Right lobe of liver (tissue), 6 donors: ENCODE measurements around the gene CYP2C8. TPM values are rescaled to one million over a fixed set of nuclear protein-coding genes. Genes with fewer than 3 reads are reported as not detected.
A peak's percentile ranks its signal among the peaks of the same experiment; 100 is the strongest.

ENCODE experiments used
- ATAC-seq, 4 donors: fragments of 200-7000 bp; cut with Tn5 transposase; one replicate each; pipeline ENCODE4 v1.9.1; 2020; ENCODE audit warnings: mild to moderate bottlenecking in 4 of 4, moderate library complexity in 4 of 4
- DNase-seq, 3 donors: peaks; one replicate each; pipeline ENCODE4 v3.0.0-alpha.2; 2020
- H3K27ac ChIP-seq, 3 donors: fragments of 200-600 bp; one replicate each; pipeline ENCODE4 v1.8.0; 2022
- H3K27me3 ChIP-seq, 2 donors: fragments of 200-600 bp; one replicate each; pipeline ENCODE4 v1.8.0; 2022
- H3K36me3 ChIP-seq, 4 donors: fragments of 200-600 bp; sonication (generic) in 1 of 4; one replicate each; pipeline versions ENCODE4 v1.5.1 to v1.8.0; 2017 to 2022; ENCODE audit warnings: control low read depth in 1 of 4
- H3K4me1 ChIP-seq, 4 donors: fragments of 200-600 bp; sonication (generic) in 1 of 4; one replicate each; pipeline versions ENCODE4 v1.5.1 to v1.8.0; 2017 to 2022; ENCODE audit warnings: control low read depth in 1 of 4
- H3K4me3 ChIP-seq, 3 donors: fragments of 200-600 bp; one replicate each; pipeline ENCODE4 v1.8.0; 2022
- H3K9me3 ChIP-seq, 4 donors: fragments of 200-600 bp; sonication (generic) in 1 of 4; one replicate each; pipeline versions ENCODE4 v1.5.1 to v1.8.0; 2017 to 2022; ENCODE audit warnings: control low read depth in 1 of 4
- POLR2A ChIP-seq: fragments of 450-650 bp; IDR thresholded peaks from one replicate; pipeline ENCODE4 v1.6.1; 2017; ENCODE audit warnings: antibody characterized with exemption, mild to moderate bottlenecking
- WGBS: methylation state at CpG from one replicate; pipeline ENCODE4 v1.1.6; 2018; ENCODE audit warnings: low coverage, low lambda C conversion rate; ENCODE audit not compliant: insufficient coverage; ENCODE audit errors: missing lambda C conversion rate; 5-methylcytosine and 5-hydroxymethylcytosine counted together
- intact Hi-C, 2 donors: fragments of 100-400 bp; cut with DNase I; formaldehyde crosslinking; loops; one replicate each; pipeline versions ENCODE4 v1.11.2 to v1.14.1; 2022
- total RNA-seq, 6 experiments: library from RNA; depleted of rRNA in 2 of 6; stranded (reverse); fragments of >200 nt in 2 of 6; fragmentation: NEBNext Ultra II Directional in 3 of 6; extraction: Animal tissue kit (Norgen Biotek cat#: 25700) in 3 of 6; gene quantifications; one replicate each; pipeline versions ENCODE4 v1.1.0 to v1.2.4, GENCODE V29; 2016 to 2023
- TF ChIP-seq, protein P1 (sequence below), 4 donors: fragments of 200-600 bp in 3 of 4; fragments of 450-650 bp in 1 of 4; IDR thresholded peaks; one replicate each; pipeline versions ENCODE4 v1.5.1 to v1.8.0; 2016 to 2022; ENCODE audit warnings: antibody characterized with exemption in 4 of 4, mild to moderate bottlenecking in 2 of 4
- donor health status: DM: no; HTN: yes; CAD: no.
- donor health status: DM: no; HTN: no; CAD: no.
- donor health status: DM: no; HTN: no; CAD: no.
- donor health status: DM: no; HTN: yes; CAD: no.
- donor health status: DM: no; HTN: yes; CAD: no.

CYP2C8 gene
- total RNA-seq, 6 experiments from 2014 or later: 176 to 3,507 (median 1,131) TPM

DNA sequence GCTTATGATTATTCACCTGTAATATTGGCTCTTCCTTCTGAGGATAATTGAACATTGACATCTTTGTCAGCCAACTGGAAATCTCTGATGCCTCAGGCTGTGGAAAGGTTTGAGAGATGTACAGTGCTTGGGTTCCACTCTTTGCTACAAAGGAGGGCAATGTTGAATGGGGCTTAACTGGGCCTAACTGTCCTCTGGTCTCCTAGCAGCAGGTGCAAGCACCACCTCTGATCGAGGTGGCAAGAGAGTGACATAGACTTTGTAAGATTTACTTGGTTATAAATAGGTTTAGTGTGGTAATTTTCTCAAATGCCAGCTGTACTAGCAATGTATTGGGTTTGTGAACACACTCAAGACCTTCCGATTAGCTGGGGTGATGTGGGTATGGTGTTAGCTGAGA lies 21.1 kb downstream of the CYP2C8 start:
- Histone ChIP-seq H3K4me1 (peaks cover 0 to 19% (median 4%) of the 10 kb centered on the region in 4 donors), H3K27me3 (no peaks in the 10 kb centered on the region), H3K4me3 (no peak overlapping the region), H3K9me3 (no peaks in the 10 kb centered on the region), H3K27ac (peak overlapping the region in 1 of 3 donors; percentile 37), H3K36me3 (peaks cover 0 to 99% (median 31%) of the 10 kb centered on the region in 4 donors)
- ATAC-seq: peak in 3 of 4 donors; percentile 2 to 12 (median 6)
- TF ChIP-seq, protein P1, sequence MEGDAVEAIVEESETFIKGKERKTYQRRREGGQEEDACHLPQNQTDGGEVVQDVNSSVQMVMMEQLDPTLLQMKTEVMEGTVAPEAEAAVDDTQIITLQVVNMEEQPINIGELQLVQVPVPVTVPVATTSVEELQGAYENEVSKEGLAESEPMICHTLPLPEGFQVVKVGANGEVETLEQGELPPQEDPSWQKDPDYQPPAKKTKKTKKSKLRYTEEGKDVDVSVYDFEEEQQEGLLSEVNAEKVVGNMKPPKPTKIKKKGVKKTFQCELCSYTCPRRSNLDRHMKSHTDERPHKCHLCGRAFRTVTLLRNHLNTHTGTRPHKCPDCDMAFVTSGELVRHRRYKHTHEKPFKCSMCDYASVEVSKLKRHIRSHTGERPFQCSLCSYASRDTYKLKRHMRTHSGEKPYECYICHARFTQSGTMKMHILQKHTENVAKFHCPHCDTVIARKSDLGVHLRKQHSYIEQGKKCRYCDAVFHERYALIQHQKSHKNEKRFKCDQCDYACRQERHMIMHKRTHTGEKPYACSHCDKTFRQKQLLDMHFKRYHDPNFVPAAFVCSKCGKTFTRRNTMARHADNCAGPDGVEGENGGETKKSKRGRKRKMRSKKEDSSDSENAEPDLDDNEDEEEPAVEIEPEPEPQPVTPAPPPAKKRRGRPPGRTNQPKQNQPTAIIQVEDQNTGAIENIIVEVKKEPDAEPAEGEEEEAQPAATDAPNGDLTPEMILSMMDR (IDR thresholded peaks at IDR 0.05): no peak
- no peak for TF ChIP-seq POLR2A
- intact Hi-C loops: no loop called here
- no peak for DNase-seq
- WGBS: 44% methylated on average over 2 of the region's 2 CpGs

DNA sequence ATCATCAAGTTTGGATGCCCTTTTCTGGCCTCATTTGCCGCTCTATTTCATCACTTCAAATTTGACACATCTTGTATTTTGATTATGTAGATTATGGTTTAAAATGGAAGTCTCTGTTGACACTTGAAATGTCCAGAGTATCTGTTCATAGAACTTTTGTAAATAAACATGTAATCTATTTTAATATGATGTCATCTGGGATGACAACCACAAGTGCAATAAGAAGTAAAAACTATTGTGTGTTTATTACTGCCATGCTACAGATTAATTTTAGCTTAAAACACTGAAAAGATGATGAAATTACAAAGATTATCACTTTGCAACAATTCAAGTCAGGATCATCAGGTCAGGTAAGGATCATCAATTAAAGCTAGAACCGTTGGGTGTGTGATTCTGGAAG lies 30.0 kb downstream of the CYP2C8 start:
- no peak overlapping the region for H3K4me3 ChIP-seq
- WGBS: 72% methylated on average over 2 of the region's 2 CpGs
- DNase-seq (no peak), ATAC-seq (no peak)
- H3K27ac ChIP-seq: no peak overlapping the region
- H3K27me3 ChIP-seq: no peaks in the 10 kb centered on the region
- no peaks in the 10 kb centered on the region for H3K9me3 ChIP-seq
- no peaks in the 10 kb centered on the region for H3K4me1 ChIP-seq
- peaks cover 0 to 75% (median 31%) of the 10 kb centered on the region in 4 donors for H3K36me3 ChIP-seq
- intact Hi-C loops: no loop called here
- TF ChIP-seq POLR2A: no peak
- TF ChIP-seq, protein P1 (IDR thresholded peaks at IDR 0.05): no peak

DNA sequence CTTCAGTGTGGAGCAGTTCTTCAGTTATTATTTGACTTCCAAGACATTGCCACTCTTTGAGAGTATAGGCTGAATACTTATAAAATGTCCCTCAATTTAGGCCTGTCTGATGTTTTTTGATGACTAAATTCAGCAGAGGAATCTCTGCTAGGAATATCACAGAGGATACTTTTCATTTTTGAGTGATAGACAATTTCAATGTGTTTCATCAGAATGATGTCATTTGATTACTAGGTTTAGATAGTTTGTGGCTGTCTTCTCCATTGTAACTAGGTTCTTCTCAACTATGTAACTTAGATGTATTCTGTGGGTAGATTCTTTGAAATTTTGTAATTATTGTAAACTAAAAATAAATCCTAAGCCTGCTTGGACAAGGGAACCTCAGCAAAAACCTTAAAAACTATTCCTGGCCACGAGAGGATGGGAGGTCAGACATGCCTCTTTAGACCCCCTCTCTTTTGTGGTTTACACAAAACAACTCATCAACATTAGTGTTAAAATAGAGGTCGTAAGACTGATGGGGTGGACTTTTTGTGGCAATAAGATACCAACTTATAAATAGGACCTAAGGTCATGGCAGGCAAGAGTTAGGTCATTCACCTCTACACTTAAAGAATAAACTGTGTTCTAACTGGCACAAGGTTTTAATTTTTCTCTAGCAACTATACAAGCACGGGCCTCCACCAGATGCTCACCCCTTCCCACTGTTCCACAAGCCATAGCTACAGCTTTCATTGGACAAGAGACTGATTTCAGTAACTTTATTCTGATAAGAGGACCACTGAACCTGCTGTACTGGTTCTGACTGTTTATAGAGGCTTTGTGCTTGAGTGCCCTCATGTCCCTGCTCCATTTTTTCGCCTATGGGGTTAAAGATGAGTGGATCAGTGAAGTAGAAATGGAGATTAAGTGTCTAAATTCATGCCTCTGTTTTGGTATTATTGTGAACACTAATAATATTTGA lies 33.7 kb downstream of the CYP2C8 start:
- 22% methylated on average over 4 of the region's 4 CpGs for WGBS
- ATAC-seq (peak; percentile 12 to 42 (median 28)), DNase-seq (no peak)
- Histone ChIP-seq H3K4me3 (no peak overlapping the region), H3K9me3 (no peaks in the 10 kb centered on the region), H3K27me3 (no peaks in the 10 kb centered on the region), H3K36me3 (peaks cover 0 to 41% (median 21%) of the 10 kb centered on the region in 4 donors), H3K4me1 (no peaks in the 10 kb centered on the region), H3K27ac (peak overlapping the region in 2 of 3 donors; percentile 11 to 43)
- no peak for TF ChIP-seq POLR2A
- TF ChIP-seq, protein P1 (IDR thresholded peaks at IDR 0.05): no peak
- intact Hi-C loops: no loop called here

DNA sequence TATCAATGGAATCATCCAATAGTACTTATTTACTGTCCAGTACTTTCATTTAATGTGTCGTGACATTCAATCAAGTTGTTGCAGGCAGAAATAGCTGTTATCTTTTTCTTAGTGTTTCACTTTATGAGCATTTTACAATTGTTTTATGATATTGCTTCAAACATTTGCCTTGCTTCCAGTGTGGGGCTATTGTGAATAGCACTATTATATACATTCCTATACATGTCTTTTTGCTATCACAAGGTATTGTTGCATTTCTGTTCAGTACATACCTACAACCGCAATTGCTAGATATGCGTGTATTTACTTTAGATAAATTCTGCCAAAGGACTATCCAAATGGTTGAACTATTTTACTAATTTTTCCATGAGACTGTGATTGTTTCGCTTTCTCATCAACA lies 34.9 kb downstream of the CYP2C8 start:
- peak overlapping the region in 1 of 3 donors; percentile 43 for H3K27ac ChIP-seq

More for the DNA sequence above, 34.9 kb downstream of the CYP2C8 start:
- Histone ChIP-seq H3K4me3 (no peak overlapping the region), H3K4me1 (no peaks in the 10 kb centered on the region), H3K27me3 (no peaks in the 10 kb centered on the region), H3K36me3 (peaks cover 0 to 29% (median 15%) of the 10 kb centered on the region in 4 donors), H3K9me3 (no peaks in the 10 kb centered on the region)
- TF ChIP-seq, protein P1 (IDR thresholded peaks at IDR 0.05): no peak
- no peak for TF ChIP-seq POLR2A
- ATAC-seq: peak in 1 of 4 donors; percentile 0
- intact Hi-C loops: no loop called here
- 48% methylated on average over 4 of the region's 4 CpGs for WGBS
- no peak for DNase-seq
